GM18873 (cell line): ENCODE data around the gene EFNA1.
"Not testable (repeated sequence)": the region's sequence is repeated elsewhere in the genome, so short reads cannot be mapped to it uniquely, and the experiment has no call there.

Experiments used
- ATAC-seq: cut with Tn5 transposase; IDR thresholded peaks from one replicate; pipeline ENCODE4 v1.9.1; 2021; ENCODE audit warnings: mild to moderate bottlenecking, moderate library complexity, moderate number of reproducible peaks; ENCODE audit not compliant: unreplicated experiment, low FRiP score

The EFNA1 gene

GRCh38 chr1:155140630-155140953 is 12.9 kb downstream of the EFNA1 start:
- no peak for ATAC-seq

DNA sequence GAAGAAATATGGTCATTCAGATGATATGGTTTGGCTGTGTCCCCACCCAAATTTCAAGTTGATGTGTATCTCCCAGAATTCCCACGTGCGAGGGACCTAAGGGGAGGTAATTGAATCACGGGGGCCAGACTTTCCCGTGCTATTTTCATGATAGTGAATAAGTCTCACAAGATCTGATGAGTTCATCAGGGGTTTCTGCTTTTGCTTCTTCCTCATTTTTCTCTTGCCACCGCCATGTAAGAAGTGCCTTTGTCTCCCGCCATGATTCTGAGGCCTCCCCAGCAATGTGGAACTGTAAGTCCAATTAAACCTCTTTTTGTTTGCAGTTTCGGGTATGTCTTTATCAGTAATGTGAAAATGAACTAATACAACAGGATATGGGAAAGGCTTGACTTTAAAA is 14.1 kb downstream of the EFNA1 start:
- no peak for ATAC-seq

- no peak for ATAC-seq
These were observed 17.8 kb downstream of the EFNA1 start for GRCh38 chr1:155145491-155145890.

GRCh38 chr1:155155996-155156643 is 28.4 kb downstream of the EFNA1 start:
- not testable (repeated sequence) for ATAC-seq

DNA sequence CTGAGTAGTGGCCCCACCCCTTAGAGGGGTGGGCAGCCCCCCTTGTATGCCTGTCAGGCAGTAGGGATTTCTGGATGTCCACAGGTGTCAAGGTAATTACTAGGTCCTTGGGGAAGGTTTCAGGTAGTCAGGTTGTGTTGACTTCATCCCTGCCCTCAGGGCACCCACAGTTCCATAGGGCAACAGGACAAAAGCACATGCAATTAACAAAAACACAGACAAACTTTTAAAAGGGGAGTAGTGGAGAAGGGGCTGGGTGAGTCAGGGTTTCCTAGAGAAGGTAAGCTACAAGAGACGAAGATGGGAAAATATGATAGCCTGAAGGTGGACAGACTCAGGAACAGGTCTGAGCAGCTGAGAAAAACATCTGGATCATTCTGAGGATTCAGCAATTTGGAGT is 31.3 kb downstream of the EFNA1 start:
- ATAC-seq, result no peak

GRCh38 chr1:155160128-155160527 is 32.5 kb downstream of the EFNA1 start:
- ATAC-seq, result no peak

- not testable (repeated sequence) for ATAC-seq
These were observed 35.0 kb downstream of the EFNA1 start for GRCh38 chr1:155162631-155163030.

- not testable (repeated sequence) for ATAC-seq
These were observed 36.1 kb downstream of the EFNA1 start for GRCh38 chr1:155163785-155164184.

DNA sequence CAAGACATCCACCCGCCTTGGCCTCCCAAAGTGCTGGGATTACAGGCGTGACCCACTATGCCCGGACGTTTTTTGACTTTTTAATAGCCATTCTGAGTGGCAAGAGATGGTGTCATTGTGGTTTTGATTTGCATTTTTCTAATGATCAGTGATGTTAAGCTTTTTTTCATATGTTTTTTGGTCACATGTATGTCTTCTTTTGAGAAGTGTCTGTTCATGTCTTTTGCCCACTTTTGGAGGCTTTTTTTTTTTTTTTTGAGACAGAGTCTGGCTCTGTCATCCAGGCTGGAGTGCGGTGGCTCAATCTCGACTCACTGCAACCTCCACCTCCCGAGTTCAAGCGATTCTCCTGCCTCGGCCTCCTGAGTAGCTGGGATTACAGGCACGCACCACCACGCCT is 36.9 kb downstream of the EFNA1 start:
- not testable (repeated sequence) for ATAC-seq

DNA sequence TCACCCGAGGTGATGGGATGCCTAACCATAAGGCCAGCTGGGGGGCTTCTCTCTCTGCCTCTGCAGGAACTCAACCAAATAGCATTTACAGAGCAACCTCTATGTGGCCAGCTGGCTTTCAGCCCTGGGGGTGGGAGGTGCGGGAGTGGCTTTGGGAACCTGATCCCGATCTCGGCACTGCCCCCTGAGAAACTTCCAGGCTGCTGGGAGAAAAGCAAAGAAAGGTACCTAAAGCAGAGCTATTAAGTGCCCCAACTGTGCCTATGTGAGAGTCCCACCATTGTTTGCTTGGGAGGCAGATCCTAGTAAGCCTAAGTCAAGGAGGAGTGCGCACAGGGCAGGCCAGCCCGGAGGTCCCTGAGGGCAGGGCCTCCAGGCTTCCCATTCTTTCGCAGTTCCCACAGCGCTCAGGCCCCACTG is 38.4 kb downstream of the EFNA1 start:
- no peak for ATAC-seq

DNA sequence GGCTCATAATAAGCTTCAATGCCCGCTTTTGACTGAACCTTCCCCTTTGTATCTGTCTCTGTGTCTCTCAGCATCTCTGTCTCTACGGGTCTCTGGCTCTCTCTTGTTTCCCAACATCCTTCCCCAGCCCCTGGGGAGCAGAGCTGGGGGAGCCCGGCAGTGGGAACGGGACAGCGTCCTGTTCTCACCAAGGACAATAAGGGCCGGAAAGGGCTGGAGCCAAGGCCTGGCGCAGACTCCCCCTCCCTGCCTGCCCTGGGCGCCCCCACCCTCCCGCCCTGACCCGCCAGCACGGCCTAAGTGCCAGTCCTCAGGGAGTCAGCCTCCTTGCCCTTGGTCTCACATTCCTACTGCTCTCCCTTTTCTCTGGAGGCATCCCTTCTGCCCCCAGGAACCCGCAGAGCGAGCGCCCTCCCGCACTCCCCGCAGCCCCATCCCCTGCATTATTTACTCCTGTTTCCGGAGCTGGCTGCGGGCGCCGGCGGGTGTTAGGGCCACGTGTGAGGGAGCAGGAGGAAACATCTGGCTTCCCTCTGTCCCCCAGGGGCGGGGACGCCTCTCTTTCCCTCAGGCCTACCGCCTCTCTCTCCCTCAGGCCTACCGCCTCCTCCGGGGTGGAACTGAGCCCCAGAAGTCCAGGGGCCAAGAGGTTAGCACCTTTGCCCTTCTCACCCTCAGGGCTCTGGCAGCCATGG is 38.9 kb downstream of the EFNA1 start:
- ATAC-seq, result no peak

DNA sequence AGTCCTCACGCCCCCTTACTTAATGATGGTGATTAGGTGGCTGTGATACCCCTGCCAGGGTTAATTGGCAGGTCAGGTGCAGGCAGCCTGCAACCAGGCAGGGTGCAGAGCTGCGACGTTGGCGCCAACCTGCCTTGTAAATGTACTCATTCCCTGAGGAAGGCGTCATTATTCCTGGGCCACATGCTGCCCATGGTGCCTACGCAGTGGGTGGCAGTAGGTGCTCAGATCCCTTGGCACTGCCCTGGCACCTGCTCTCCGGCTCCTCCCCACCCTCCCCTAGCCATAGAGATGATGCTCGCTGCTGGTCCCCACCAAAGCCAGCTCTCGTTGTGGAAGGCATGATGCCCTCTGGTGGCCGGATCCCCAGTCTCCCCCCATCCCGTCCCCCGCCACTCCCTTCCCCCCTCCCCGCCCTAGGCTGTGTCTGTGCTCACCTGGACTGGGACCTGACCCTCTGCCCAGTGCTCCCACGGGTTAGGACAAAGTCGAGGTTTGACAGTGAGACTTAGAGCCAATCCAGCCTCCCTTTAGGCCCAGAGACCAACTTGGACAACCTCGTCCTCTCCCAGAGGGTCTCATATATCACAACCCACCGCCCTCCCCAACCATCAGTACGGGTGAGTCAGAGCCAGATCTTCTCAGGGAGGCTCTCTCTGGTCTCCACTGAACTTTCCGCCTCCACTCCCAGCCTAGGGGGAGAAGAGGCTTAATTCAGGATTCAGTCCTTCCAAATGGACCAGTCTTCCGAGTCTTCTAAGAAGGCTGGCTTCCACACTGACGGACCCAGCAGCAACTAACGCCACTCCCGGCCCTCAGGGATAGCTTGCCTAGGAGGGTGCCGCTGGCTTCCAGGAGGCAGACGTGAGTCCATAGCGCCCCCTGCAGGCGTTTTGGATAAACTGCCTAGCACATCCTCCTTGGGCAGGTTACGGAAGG is 39.8 kb downstream of the EFNA1 start:
- no peak for ATAC-seq

DNA sequence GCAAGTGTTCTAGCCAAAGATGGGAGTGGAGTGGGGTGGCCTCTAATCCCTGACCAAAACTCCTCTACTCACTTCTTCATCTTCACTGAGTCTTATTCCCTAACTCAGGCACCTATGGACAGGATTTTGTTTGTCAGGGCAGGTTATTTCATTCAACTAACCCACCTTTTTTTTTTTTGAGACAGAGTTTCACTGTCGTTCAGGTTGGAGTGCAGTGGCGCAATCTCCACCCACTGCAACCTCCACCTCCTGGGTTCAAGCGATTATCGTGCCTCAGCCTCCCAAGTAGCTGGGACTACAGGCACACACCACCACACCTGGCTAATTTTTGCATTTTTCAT is 40.4 kb downstream of the EFNA1 start:
- ATAC-seq, result not testable (repeated sequence)

- no peak for ATAC-seq
These were observed 41.0 kb downstream of the EFNA1 start for GRCh38 chr1:155168456-155169210.

- no peak for ATAC-seq
These were observed 41.9 kb downstream of the EFNA1 start for GRCh38 chr1:155169541-155169940.

DNA sequence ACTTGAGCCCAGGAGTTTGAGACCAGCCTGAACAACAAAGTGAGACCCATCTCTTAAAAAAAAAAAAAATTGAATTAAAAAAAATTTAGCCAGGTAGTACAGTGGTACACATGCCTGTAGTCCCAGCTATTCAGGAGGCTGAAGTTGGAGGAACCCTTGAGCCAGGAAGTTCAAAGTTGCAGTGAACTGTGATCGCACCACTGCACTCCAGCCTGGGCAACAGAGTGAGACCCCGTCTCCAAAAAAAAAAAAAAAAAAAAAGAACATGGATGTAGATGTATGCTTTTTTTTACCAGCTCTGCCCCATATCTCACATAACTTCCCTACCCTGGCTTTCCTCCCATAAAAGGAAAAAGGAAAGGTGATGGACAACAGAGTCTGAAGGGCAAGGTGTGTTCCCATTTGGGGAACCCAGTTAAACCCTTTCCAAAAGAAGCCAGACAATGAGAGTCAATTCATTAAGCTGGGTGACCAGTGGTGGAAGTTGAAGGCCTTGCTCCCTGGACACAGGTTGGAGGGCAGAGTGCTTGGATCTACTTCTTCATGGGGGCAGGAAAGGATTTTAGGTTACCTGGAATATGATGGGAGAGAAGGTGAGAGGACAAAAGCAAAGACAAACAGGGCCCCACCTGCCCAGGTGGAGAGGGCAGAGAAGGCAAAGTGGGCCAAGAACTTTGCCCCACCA is 42.6 kb downstream of the EFNA1 start:
- ATAC-seq, result no peak

- ATAC-seq, result no peak
These were observed 43.1 kb downstream of the EFNA1 start for GRCh38 chr1:155170806-155171205.

GRCh38 chr1:155171836-155172731 is 44.4 kb downstream of the EFNA1 start:
- ATAC-seq, result no peak
